ENCODE data around the gene BRSK1.

Gene BRSK1

DNA sequence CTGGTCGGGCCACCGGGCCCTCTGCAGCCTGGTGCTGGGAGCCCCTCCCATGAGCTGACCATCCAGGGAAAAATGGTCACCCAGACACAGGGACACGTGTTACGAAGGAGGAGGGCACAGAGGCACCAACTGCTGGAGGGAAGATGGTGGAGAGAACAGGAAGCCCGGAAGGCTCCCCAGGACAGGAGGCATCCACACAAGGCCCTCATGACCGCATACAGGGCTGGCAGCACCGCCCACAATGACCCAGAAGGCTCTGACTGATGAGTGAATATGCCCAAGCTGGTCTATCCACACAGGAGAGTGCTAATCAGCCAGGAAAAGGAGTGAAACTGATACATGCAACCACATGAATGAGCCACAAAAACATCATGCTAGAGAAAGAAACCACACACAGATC, 41.3 kb upstream of the BRSK1 start:
- TF ChIP-seq CTCF (IDR thresholded peaks at IDR 0.05; ENCODE audit: low read depth, low read length, missing control alignments), result no peak
- no peak overlapping the region for H3K4me3 ChIP-seq (ENCODE audit: low read depth, low read length)
- DNase-seq (ENCODE audit: low read depth), result no peak

- no peak for DNase-seq (ENCODE audit: low read depth)
- H3K4me3 ChIP-seq (ENCODE audit: low read depth, low read length), result no peak overlapping the region
- no peak for TF ChIP-seq CTCF (IDR thresholded peaks at IDR 0.05; ENCODE audit: low read depth, low read length, missing control alignments)
Observed at GRCh38 chr19:55244004-55244680, 39.7 kb upstream of the BRSK1 start.

GRCh38 chr19:55245236-55245904, 38.4 kb upstream of the BRSK1 start:
- DNase-seq (ENCODE audit: low read depth), result no peak

GRCh38 chr19:55246462-55247451, 37.0 kb upstream of the BRSK1 start:
- no peak overlapping the region for H3K4me3 ChIP-seq (ENCODE audit: low read depth, low read length)
- TF ChIP-seq CTCF (IDR thresholded peaks at IDR 0.05; ENCODE audit: low read depth, low read length, missing control alignments), result no peak
- DNase-seq (ENCODE audit: low read depth), result no peak

More at GRCh38 chr19:55245236-55245904, 38.4 kb upstream of the BRSK1 start:
- H3K4me3 ChIP-seq (ENCODE audit: low read depth, low read length), result no peak overlapping the region
- no peak for TF ChIP-seq CTCF (IDR thresholded peaks at IDR 0.05; ENCODE audit: low read depth, low read length, missing control alignments)

GRCh38 chr19:55247621-55248099, 36.1 kb upstream of the BRSK1 start:
- TF ChIP-seq CTCF (IDR thresholded peaks at IDR 0.05; ENCODE audit: low read depth, low read length, missing control alignments), result no peak
- no peak for DNase-seq (ENCODE audit: low read depth)
- H3K4me3 ChIP-seq (ENCODE audit: low read depth, low read length), result no peak overlapping the region

GRCh38 chr19:55248166-55248675, 35.6 kb upstream of the BRSK1 start:
- H3K4me3 ChIP-seq (ENCODE audit: low read depth, low read length), result no peak overlapping the region
- TF ChIP-seq CTCF (IDR thresholded peaks at IDR 0.05; ENCODE audit: low read depth, low read length, missing control alignments), result no peak
- no peak for DNase-seq (ENCODE audit: low read depth)

Measured in GM12864 (cell line).